Transverse colon (tissue), 4 donors: ENCODE results near the gene AREG.

Experiments
- CTCF ChIP-seq, 5 experiments: fragments of 200-600 bp in 3 of 5; fragments of 450-650 bp in 2 of 5; sonication (generic) in 3 of 5; IDR thresholded peaks; 1 replicate in 2 of 5; 2 replicates in 3 of 5; pipeline ENCODE4 v1.5.1; 2016 to 2017; ENCODE audit warnings: antibody characterized with exemption in 5 of 5, inconsistent platforms in 3 of 5, mild to moderate bottlenecking in 2 of 5, moderate library complexity in 1 of 5
- EP300 ChIP-seq: sonication (generic); formaldehyde crosslinking; IDR thresholded peaks from one replicate; pipeline ENCODE4 v1.6.1; 2017; ENCODE audit warnings: antibody characterized with exemption, low read depth
- POLR2A ChIP-seq: fragments of 450-650 bp; IDR thresholded peaks from one replicate; pipeline ENCODE4 v1.6.1; 2016; ENCODE audit warnings: antibody characterized with exemption, mild to moderate bottlenecking, moderate library complexity
- POLR2AphosphoS5 ChIP-seq, 3 donors: sonication (generic); formaldehyde crosslinking; IDR thresholded peaks; one replicate each; pipeline ENCODE4 v1.6.1; 2016; ENCODE audit warnings: antibody characterized with exemption in 3 of 3

DNA sequence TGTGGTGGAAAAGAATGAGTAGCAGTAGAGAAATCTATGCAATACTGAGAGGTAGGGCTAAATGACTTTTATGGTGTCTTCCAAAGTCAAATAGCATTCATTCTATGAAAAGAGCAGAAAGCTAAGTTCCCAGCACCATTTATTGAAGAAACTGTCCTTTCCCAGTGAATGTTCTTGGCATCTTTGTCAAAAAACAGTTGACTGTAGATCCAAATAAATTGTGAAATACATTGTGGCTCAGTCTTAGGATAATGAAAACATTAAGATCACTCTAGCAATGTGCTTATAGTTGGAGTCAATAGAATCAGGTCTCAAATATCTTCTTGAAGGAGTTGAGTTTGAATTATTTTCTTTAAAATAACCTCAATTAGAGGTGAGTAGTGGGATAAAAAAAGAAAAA lies 19.4 kb downstream of the AREG start:
- TF ChIP-seq POLR2A (no peak), CTCF (IDR thresholded peaks at IDR 0.05) (no peak), POLR2AphosphoS5 (IDR thresholded peaks at IDR 0.05) (no peak), EP300 (no peak)
